Muscle layer of duodenum (tissue), 2 donors: ENCODE results near the gene NLRC5.

ENCODE experiments used
- H3K27ac ChIP-seq: one replicate; pipeline ENCODE4 v1.7.0; 2013; ENCODE audit warnings: mild to moderate bottlenecking, low read length
- H3K27me3 ChIP-seq: one replicate; pipeline ENCODE4 v1.7.0; 2013; ENCODE audit warnings: low read depth, mild to moderate bottlenecking, control low read depth, low read length
- H3K36me3 ChIP-seq, 2 donors: one replicate each; pipeline ENCODE4 v1.7.0; 2013; ENCODE audit warnings: low read length in 2 of 2, control low read depth in 1 of 2, mild to moderate bottlenecking in 1 of 2; ENCODE audit not compliant: insufficient read depth in 2 of 2, control insufficient read depth in 1 of 2
- H3K4me1 ChIP-seq, 2 donors: one replicate each; pipeline ENCODE4 v1.7.0; 2013; ENCODE audit warnings: low read length in 2 of 2, mild to moderate bottlenecking in 2 of 2, control low read depth in 1 of 2, moderate library complexity in 1 of 2; ENCODE audit not compliant: insufficient read depth in 2 of 2, control insufficient read depth in 1 of 2
- H3K4me3 ChIP-seq, 2 donors: one replicate each; pipeline ENCODE4 v1.7.0; 2013; ENCODE audit warnings: low read length in 2 of 2, low read depth in 1 of 2, mild to moderate bottlenecking in 1 of 2
- H3K9me3 ChIP-seq, 2 donors: one replicate each; pipeline ENCODE4 v1.7.0; 2013; ENCODE audit warnings: low read length in 2 of 2, control low read depth in 1 of 2, mild to moderate bottlenecking in 1 of 2; ENCODE audit not compliant: control insufficient read depth in 1 of 2
- donor health status: healthy.

NLRC5 gene

GRCh38 chr16:57077714-57078113, 88.4 kb downstream of the NLRC5 start:
- no peak overlapping the region for H3K27ac ChIP-seq
- H3K36me3 ChIP-seq = peaks cover 12 to 28% of the 10 kb centered on the region in 2 donors
- no peak overlapping the region for H3K4me3 ChIP-seq
- H3K4me1 ChIP-seq = no peaks in the 10 kb centered on the region
- no peaks in the 10 kb centered on the region for H3K9me3 ChIP-seq
- no peaks in the 10 kb centered on the region for H3K27me3 ChIP-seq

GRCh38 chr16:57081744-57082143, 92.4 kb downstream of the NLRC5 start:
- Histone ChIP-seq H3K27me3 (no peaks in the 10 kb centered on the region), H3K4me3 (no peak overlapping the region), H3K36me3 (peaks cover 15 to 16% of the 10 kb centered on the region in 2 donors), H3K4me1 (peaks cover 0 to 4% of the 10 kb centered on the region in 2 donors), H3K9me3 (no peaks in the 10 kb centered on the region), H3K27ac (no peak overlapping the region)

GRCh38 chr16:57082664-57083063, 93.3 kb downstream of the NLRC5 start:
- no peaks in the 10 kb centered on the region for H3K27me3 ChIP-seq
- H3K9me3 ChIP-seq = no peaks in the 10 kb centered on the region
- H3K27ac ChIP-seq = no peak overlapping the region
- H3K36me3 ChIP-seq = peaks cover 7 to 12% of the 10 kb centered on the region in 2 donors
- peaks cover 0 to 4% of the 10 kb centered on the region in 2 donors for H3K4me1 ChIP-seq
- no peak overlapping the region for H3K4me3 ChIP-seq

GRCh38 chr16:57083485-57084126, 94.2 kb downstream of the NLRC5 start:
- no peaks in the 10 kb centered on the region for H3K27me3 ChIP-seq
- peaks cover 0 to 4% of the 10 kb centered on the region in 2 donors for H3K4me1 ChIP-seq
- H3K27ac ChIP-seq = no peak overlapping the region
- H3K4me3 ChIP-seq = no peak overlapping the region
- H3K36me3 ChIP-seq = peaks cover 5 to 12% of the 10 kb centered on the region in 2 donors
- no peaks in the 10 kb centered on the region for H3K9me3 ChIP-seq

- Histone ChIP-seq H3K27ac (no peak overlapping the region), H3K4me3 (no peak overlapping the region), H3K36me3 (peaks cover 5 to 12% of the 10 kb centered on the region in 2 donors), H3K9me3 (no peaks in the 10 kb centered on the region), H3K4me1 (peaks cover 0 to 4% of the 10 kb centered on the region in 2 donors), H3K27me3 (no peaks in the 10 kb centered on the region)
Measured at GRCh38 chr16:57084257-57084770, 95.0 kb downstream of the NLRC5 start.

GRCh38 chr16:57084996-57085395, 95.6 kb downstream of the NLRC5 start:
- Histone ChIP-seq H3K27ac (no peak overlapping the region), H3K36me3 (peaks cover 5 to 12% of the 10 kb centered on the region in 2 donors)

GRCh38 chr16:57087003-57087402, 97.6 kb downstream of the NLRC5 start:
- Histone ChIP-seq H3K4me3 (no peak overlapping the region), H3K9me3 (no peaks in the 10 kb centered on the region), H3K4me1 (peaks cover 9% of the 10 kb centered on the region in 2 donors), H3K36me3 (peaks cover 5 to 7% of the 10 kb centered on the region in 2 donors), H3K27me3 (no peaks in the 10 kb centered on the region), H3K27ac (no peak overlapping the region)

More at GRCh38 chr16:57084996-57085395, 95.6 kb downstream of the NLRC5 start:
- no peak overlapping the region for H3K4me3 ChIP-seq
- H3K9me3 ChIP-seq = no peaks in the 10 kb centered on the region
- peaks cover 0 to 4% of the 10 kb centered on the region in 2 donors for H3K4me1 ChIP-seq
- no peaks in the 10 kb centered on the region for H3K27me3 ChIP-seq

GRCh38 chr16:57089406-57089805, 100.0 kb downstream of the NLRC5 start:
- Histone ChIP-seq H3K9me3 (no peaks in the 10 kb centered on the region), H3K27ac (no peak overlapping the region), H3K36me3 (no peaks in the 10 kb centered on the region), H3K4me3 (no peak overlapping the region), H3K27me3 (no peaks in the 10 kb centered on the region), H3K4me1 (peaks cover 18 to 23% of the 10 kb centered on the region in 2 donors)

- peaks cover 20 to 26% of the 10 kb centered on the region in 2 donors for H3K4me1 ChIP-seq
- no peaks in the 10 kb centered on the region for H3K36me3 ChIP-seq
- H3K9me3 ChIP-seq = no peaks in the 10 kb centered on the region
- H3K27ac ChIP-seq = no peak overlapping the region
- H3K4me3 ChIP-seq = peak overlapping the region; percentile 60 to 61
- no peaks in the 10 kb centered on the region for H3K27me3 ChIP-seq
Measured at GRCh38 chr16:57091200-57091974, 102.0 kb downstream of the NLRC5 start.

- Histone ChIP-seq H3K27ac (no peak within 1 kb of the TSS), H3K4me1 (peaks cover 20 to 26% of the 10 kb centered on the region in 2 donors), H3K36me3 (no peaks in the 10 kb centered on the region), H3K9me3 (no peaks in the 10 kb centered on the region), H3K4me3 (peak within 1 kb of the TSS; percentile 60 to 66), H3K27me3 (no peaks in the 10 kb centered on the region)
Measured at GRCh38 chr16:57091975-57092785, 102.8 kb downstream of the NLRC5 start, which contains the start of gene CPNE2. Gene CPNE2 (plus strand): TSS chr16:57092583. CDS start chr16:57110743, 18,160 bp downstream.
